Duodenal mucosa (tissue), 2 donors: ENCODE results near the gene METTL22.

Experiments
- H3K27ac ChIP-seq: one replicate; pipeline ENCODE4 v1.7.0; 2013; ENCODE audit warnings: low read depth, low read length
- H3K27me3 ChIP-seq, 2 donors: one replicate each; pipeline ENCODE4 v1.7.0; 2013; ENCODE audit warnings: low read length in 2 of 2, control low read depth in 1 of 2; ENCODE audit not compliant: insufficient read depth in 2 of 2, control insufficient read depth in 1 of 2
- H3K36me3 ChIP-seq, 2 donors: one replicate each; pipeline ENCODE4 v1.7.0; 2013; ENCODE audit warnings: low read length in 2 of 2, control low read depth in 1 of 2; ENCODE audit not compliant: insufficient read depth in 2 of 2, control insufficient read depth in 1 of 2
- H3K4me1 ChIP-seq, 2 donors: one replicate each; pipeline ENCODE4 v1.7.0; 2013; ENCODE audit warnings: low read length in 2 of 2, control low read depth in 1 of 2; ENCODE audit not compliant: insufficient read depth in 2 of 2, control insufficient read depth in 1 of 2
- H3K4me3 ChIP-seq, 2 donors: one replicate each; pipeline ENCODE4 v1.7.0; 2013; ENCODE audit warnings: low read length in 2 of 2, low read depth in 1 of 2
- H3K9ac ChIP-seq, 2 donors: one replicate each; pipeline ENCODE4 v1.7.0; 2013; ENCODE audit warnings: low read length in 2 of 2, low read depth in 1 of 2
- H3K9me3 ChIP-seq, 2 donors: one replicate each; pipeline ENCODE4 v1.7.0; 2013; ENCODE audit warnings: low read length in 2 of 2, control low read depth in 1 of 2; ENCODE audit not compliant: control insufficient read depth in 1 of 2

The METTL22 gene

DNA sequence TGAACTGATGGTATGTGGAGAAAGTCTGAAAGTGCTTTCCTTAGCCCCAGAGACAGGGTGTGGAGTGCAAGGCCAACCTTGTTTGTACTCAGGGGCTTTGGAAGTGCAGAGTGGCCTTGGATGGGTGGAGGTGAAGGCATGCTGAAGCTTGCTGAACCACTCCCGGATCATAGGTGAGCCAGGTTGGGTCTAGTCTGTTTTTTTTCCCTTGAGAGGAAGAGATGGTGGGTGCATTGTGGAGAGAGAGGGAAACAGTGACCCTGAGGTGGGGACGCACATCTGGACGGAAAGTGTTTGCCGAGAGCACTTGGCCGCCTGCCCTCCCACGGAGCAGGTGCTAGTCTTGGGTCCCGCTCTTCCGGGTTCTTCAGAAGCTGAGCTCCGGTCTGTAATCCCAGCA is 65.4 kb downstream of the METTL22 start:
- Histone ChIP-seq H3K27me3 (no peaks in the 10 kb centered on the region), H3K4me1 (peaks cover 19 to 22% of the 10 kb centered on the region in 2 donors), H3K27ac (no peak overlapping the region), H3K4me3 (no peak overlapping the region), H3K9ac (no peak overlapping the region), H3K9me3 (peaks cover 11 to 15% of the 10 kb centered on the region in 2 donors), H3K36me3 (peaks cover 6 to 7% of the 10 kb centered on the region in 2 donors)

DNA sequence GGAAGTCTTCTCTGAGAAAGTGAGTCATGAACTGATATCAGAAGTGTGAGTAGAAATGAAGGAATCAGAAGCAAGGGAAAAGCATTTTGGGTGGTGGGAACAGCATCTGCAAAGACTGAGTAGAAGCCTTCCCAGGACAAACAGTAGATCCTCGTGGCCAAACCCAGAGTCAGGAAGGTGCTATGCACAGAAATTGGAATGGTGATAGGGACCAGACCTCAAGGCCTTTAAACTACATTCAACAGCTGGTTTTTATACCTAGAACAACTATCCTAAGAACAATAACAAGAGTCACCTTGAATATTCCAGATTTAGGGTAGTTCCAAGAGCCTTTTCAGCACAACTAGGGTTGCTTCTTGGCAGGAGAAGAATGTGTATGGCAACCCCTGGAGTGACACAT is 68.2 kb downstream of the METTL22 start:
- no peak overlapping the region for H3K9ac ChIP-seq
- no peak overlapping the region for H3K4me3 ChIP-seq
- H3K9me3 ChIP-seq: peaks cover 11 to 15% of the 10 kb centered on the region in 2 donors
- peaks cover 6 to 7% of the 10 kb centered on the region in 2 donors for H3K36me3 ChIP-seq
- H3K27me3 ChIP-seq: no peaks in the 10 kb centered on the region
- no peak overlapping the region for H3K27ac ChIP-seq
- H3K4me1 ChIP-seq: peaks cover 27 to 30% of the 10 kb centered on the region in 2 donors

DNA sequence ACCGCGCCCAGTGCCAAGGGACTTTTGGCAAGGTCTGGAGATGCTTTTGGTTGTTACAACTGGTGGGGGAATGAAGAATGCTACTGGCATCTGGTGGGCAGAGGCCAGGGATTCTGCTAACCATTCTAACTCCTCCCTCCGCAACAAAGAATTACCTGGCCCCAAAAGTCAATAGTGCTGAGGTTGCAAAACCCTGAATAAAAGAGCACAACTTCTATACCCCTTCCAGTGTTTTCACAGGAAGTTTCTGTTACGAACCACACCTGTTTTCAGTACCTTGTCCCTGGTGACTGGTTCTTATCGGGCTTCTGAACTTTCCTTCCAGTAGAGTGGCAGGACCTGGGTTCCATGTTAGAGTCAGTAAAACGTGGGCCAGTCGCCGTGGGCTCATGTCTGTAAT is 70.2 kb downstream of the METTL22 start:
- H3K27ac ChIP-seq: no peak overlapping the region
- peaks cover 11 to 15% of the 10 kb centered on the region in 2 donors for H3K9me3 ChIP-seq
- no peaks in the 10 kb centered on the region for H3K27me3 ChIP-seq
- peaks cover 7 to 10% of the 10 kb centered on the region in 2 donors for H3K36me3 ChIP-seq
- H3K9ac ChIP-seq: no peak overlapping the region
- peaks cover 15 to 19% of the 10 kb centered on the region in 2 donors for H3K4me1 ChIP-seq
- no peak overlapping the region for H3K4me3 ChIP-seq

DNA sequence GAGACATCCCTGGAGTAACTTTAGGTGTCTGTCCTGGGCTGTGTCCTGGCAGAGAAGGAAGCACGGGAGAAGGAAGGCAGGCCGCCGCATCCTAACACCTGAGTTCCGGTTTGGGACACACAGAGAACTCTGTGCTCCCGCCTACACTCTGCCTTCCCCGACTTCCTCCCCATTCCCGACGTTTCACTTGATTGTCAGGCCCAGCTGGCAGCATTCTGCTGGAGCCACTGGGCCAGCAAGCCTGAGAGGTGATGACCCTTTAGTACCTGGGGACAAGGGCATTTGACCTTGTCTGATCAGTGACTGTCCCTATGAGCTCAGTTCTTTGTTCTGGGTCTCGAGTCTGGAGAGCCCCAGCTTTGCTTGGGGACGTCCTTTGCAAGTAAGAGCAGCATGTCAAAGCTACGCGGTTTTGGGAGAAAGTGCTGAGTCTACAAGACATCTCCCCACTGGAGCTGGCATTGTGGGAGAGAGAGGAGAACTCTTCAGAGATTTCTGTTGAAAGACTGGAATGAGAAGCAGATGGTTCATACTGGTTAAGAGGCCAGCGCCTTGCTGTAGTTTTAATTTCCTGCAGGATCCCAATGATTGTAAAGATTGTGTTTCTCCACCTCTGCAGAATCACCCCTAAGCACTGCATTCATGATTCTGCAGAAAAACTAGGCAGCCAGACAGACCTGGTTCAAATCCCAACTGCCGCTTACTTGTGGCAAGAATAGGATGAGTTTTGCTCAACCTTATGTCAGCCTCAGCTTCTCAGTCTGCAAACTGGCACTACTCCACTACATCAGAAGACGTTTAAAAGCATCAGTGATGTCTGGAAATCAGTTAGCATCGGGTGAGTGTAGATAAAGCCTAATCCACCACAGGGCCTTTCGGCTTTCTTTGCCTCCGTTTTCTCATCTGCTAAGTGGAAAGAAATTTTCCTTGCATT is 73.6 kb downstream of the METTL22 start:
- H3K9me3 ChIP-seq: peaks cover 1 to 4% of the 10 kb centered on the region in 2 donors
- H3K4me3 ChIP-seq: no peak overlapping the region
- peaks cover under 1 to 4% of the 10 kb centered on the region in 2 donors for H3K36me3 ChIP-seq
- no peak overlapping the region for H3K9ac ChIP-seq
- peaks cover 12 to 20% of the 10 kb centered on the region in 2 donors for H3K4me1 ChIP-seq
- no peak overlapping the region for H3K27ac ChIP-seq
- H3K27me3 ChIP-seq: no peaks in the 10 kb centered on the region

DNA sequence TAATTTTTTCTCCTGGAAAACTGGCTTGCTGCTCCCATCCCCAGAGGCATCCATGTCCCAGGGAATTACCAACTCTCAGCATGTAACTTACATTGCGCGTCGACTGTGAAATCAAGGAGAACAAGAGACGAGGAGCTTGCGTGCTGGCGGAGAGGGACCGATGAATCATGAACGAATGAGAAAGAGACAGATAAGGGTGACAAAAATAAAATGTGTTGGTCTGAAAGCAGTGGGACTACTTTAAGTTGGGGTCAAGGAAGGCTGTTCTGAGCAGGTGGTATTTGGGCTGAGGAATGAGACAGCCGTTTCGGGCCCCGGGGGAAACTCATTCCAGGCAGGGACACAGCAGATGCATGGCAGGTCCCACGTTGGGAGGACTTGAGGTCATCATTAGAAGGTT is 75.4 kb downstream of the METTL22 start:
- Histone ChIP-seq H3K4me3 (no peak overlapping the region), H3K27ac (no peak overlapping the region), H3K36me3 (peaks cover 0 to 4% of the 10 kb centered on the region in 2 donors), H3K4me1 (peaks cover 8 to 11% of the 10 kb centered on the region in 2 donors), H3K9ac (no peak overlapping the region), H3K27me3 (no peaks in the 10 kb centered on the region), H3K9me3 (no peaks in the 10 kb centered on the region)

DNA sequence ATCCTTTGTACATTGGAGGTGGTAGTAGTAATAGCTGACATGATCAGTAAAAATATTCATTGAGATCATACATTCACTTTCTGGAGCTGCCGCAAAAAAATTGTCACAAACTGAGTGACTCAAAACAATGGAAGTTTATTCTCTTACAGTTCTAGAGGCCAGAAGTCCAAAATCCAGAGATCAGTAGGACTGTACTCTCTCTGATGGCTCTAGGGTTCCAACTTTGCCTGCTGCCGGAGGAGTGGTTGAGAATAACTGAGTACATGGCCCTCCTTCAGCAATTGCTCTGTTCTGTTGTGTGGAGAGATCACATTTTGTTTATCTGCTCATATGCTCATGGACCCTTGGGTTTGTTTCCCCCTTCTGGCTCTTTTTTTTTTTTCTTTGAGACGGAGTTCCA is 76.5 kb downstream of the METTL22 start:
- peaks cover 0 to 4% of the 10 kb centered on the region in 2 donors for H3K36me3 ChIP-seq
- H3K9me3 ChIP-seq: no peaks in the 10 kb centered on the region
- no peak overlapping the region for H3K9ac ChIP-seq
- H3K4me1 ChIP-seq: peaks cover 0 to 3% of the 10 kb centered on the region in 2 donors
- no peak overlapping the region for H3K27ac ChIP-seq
- no peaks in the 10 kb centered on the region for H3K27me3 ChIP-seq
- H3K4me3 ChIP-seq: no peak overlapping the region
